Ishikawa (cell line): ENCODE results near the gene FABP2.

Source experiments
- CEBPB ChIP-seq: IDR thresholded peaks from 2 replicates; pipeline ENCODE4 v1.6.1; 2012
- EGR1 ChIP-seq: IDR thresholded peaks from 2 replicates; pipeline ENCODE4 v1.6.1; 2012
- EP300 ChIP-seq: IDR thresholded peaks from 2 replicates; pipeline ENCODE4 v1.6.1; 2012; ENCODE audit warnings: borderline replicate concordance
- NFIC ChIP-seq: IDR thresholded peaks from 2 replicates; pipeline ENCODE4 v1.6.1; 2012
- RAD21 ChIP-seq: IDR thresholded peaks from 2 replicates; pipeline ENCODE4 v1.6.1; 2012; ENCODE audit warnings: low read depth
- TAF1 ChIP-seq: IDR thresholded peaks from 2 replicates; pipeline ENCODE4 v1.6.1; 2012; ENCODE audit warnings: low read depth, mild to moderate bottlenecking
- USF1 ChIP-seq: IDR thresholded peaks from 2 replicates; pipeline ENCODE4 v1.6.1; 2012
- YY1 ChIP-seq: IDR thresholded peaks from 2 replicates; pipeline ENCODE4 v1.6.1; 2012; ENCODE audit warnings: low read depth
- TF ChIP-seq, protein P1 (sequence below): IDR thresholded peaks from 2 replicates; pipeline ENCODE4 v1.6.1; 2012; ENCODE audit warnings: low read depth, mild to moderate bottlenecking

GRCh38 chr4:119314356-119314755, 7.6 kb downstream of the FABP2 start:
- TF ChIP-seq TAF1 (no peak), EP300 (no peak), CEBPB (no peak), USF1 (no peak), RAD21 (peak; percentile 68), YY1 (no peak), EGR1 (no peak), NFIC (no peak)
- TF ChIP-seq, protein P1, sequence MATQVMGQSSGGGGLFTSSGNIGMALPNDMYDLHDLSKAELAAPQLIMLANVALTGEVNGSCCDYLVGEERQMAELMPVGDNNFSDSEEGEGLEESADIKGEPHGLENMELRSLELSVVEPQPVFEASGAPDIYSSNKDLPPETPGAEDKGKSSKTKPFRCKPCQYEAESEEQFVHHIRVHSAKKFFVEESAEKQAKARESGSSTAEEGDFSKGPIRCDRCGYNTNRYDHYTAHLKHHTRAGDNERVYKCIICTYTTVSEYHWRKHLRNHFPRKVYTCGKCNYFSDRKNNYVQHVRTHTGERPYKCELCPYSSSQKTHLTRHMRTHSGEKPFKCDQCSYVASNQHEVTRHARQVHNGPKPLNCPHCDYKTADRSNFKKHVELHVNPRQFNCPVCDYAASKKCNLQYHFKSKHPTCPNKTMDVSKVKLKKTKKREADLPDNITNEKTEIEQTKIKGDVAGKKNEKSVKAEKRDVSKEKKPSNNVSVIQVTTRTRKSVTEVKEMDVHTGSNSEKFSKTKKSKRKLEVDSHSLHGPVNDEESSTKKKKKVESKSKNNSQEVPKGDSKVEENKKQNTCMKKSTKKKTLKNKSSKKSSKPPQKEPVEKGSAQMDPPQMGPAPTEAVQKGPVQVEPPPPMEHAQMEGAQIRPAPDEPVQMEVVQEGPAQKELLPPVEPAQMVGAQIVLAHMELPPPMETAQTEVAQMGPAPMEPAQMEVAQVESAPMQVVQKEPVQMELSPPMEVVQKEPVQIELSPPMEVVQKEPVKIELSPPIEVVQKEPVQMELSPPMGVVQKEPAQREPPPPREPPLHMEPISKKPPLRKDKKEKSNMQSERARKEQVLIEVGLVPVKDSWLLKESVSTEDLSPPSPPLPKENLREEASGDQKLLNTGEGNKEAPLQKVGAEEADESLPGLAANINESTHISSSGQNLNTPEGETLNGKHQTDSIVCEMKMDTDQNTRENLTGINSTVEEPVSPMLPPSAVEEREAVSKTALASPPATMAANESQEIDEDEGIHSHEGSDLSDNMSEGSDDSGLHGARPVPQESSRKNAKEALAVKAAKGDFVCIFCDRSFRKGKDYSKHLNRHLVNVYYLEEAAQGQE, result no peak
